HG02943 (cell line): ENCODE data around the gene RALGPS1.
A peak's percentile ranks its signal among the peaks of the same experiment; 100 is the strongest.

Experiments
- ATAC-seq: cut with Tn5 transposase; IDR thresholded peaks from one replicate; pipeline ENCODE4 v1.9.1; 2021; ENCODE audit warnings: mild to moderate bottlenecking, low read depth, moderate library complexity; ENCODE audit not compliant: unreplicated experiment

RALGPS1 gene

GRCh38 chr9:127210851-127211730 is 296.5 kb downstream of the RALGPS1 start:
- no peak for ATAC-seq

- ATAC-seq = no peak
Observed at GRCh38 chr9:127211983-127212382, 297.4 kb downstream of the RALGPS1 start.

GRCh38 chr9:127212453-127212852 is 297.9 kb downstream of the RALGPS1 start:
- ATAC-seq = no peak

GRCh38 chr9:127213859-127214258 is 299.3 kb downstream of the RALGPS1 start:
- ATAC-seq = no peak

GRCh38 chr9:127214421-127215267 is 300.1 kb downstream of the RALGPS1 start:
- no peak for ATAC-seq

GRCh38 chr9:127215268-127216209 is 301.0 kb downstream of the RALGPS1 start:
- ATAC-seq = no peak

- ATAC-seq = no peak
Observed at GRCh38 chr9:127216210-127216887, 301.8 kb downstream of the RALGPS1 start.

GRCh38 chr9:127216888-127217217 is 302.3 kb downstream of the RALGPS1 start:
- ATAC-seq = no peak

- ATAC-seq = no peak
Observed at GRCh38 chr9:127218818-127219217, 304.2 kb downstream of the RALGPS1 start.

- no peak for ATAC-seq
Observed at GRCh38 chr9:127219520-127219919, 304.9 kb downstream of the RALGPS1 start.

GRCh38 chr9:127221695-127222094 is 307.1 kb downstream of the RALGPS1 start:
- ATAC-seq = no peak

GRCh38 chr9:127222388-127223095 is 308.0 kb downstream of the RALGPS1 start:
- ATAC-seq = no peak

- no peak for ATAC-seq
Observed at GRCh38 chr9:127223266-127223665, 308.7 kb downstream of the RALGPS1 start.

- ATAC-seq = no peak
Observed at GRCh38 chr9:127223810-127224177, 309.2 kb downstream of the RALGPS1 start.

- peak; percentile 51 for ATAC-seq
Observed at GRCh38 chr9:127224178-127224882, 309.7 kb downstream of the RALGPS1 start.

GRCh38 chr9:127224883-127225739 is 310.5 kb downstream of the RALGPS1 start:
- peak; percentile 37 for ATAC-seq

- no peak for ATAC-seq
Observed at GRCh38 chr9:127225801-127226625, 311.4 kb downstream of the RALGPS1 start.
